GM12872 (cell line): Measurements from ENCODE around the gene CREB3L4.

Experiments
- CTCF ChIP-seq: IDR thresholded peaks from 3 replicates; pipeline ENCODE4 v1.5.1; 2011; ENCODE audit warnings: low read depth, mild to moderate bottlenecking, low read length, moderate library complexity; ENCODE audit not compliant: insufficient read depth

The CREB3L4 gene

GRCh38 chr1:153963850-153964331 lies 3.8 kb upstream of the CREB3L4 start:
- TF ChIP-seq CTCF, result no peak

- TF ChIP-seq CTCF, result no peak
Measured at GRCh38 chr1:153968000-153968363, 280 bp downstream of the CREB3L4 start.

- TF ChIP-seq CTCF, result no peak
Measured at GRCh38 chr1:153968408-153968807, 706 bp downstream of the CREB3L4 start.

GRCh38 chr1:153968972-153969371 lies 1.3 kb downstream of the CREB3L4 start:
- TF ChIP-seq CTCF, result no peak

GRCh38 chr1:153970346-153970745 lies 2.6 kb downstream of the CREB3L4 start:
- no peak for TF ChIP-seq CTCF

GRCh38 chr1:153973071-153973470 lies 5.4 kb downstream of the CREB3L4 start:
- TF ChIP-seq CTCF, result no peak

GRCh38 chr1:153973525-153973924 lies 5.8 kb downstream of the CREB3L4 start:
- no peak for TF ChIP-seq CTCF

GRCh38 chr1:153976819-153977249 lies 9.1 kb downstream of the CREB3L4 start:
- TF ChIP-seq CTCF, result no peak
